Upper lobe of right lung (tissue), 1 donor: Measurements from ENCODE around the gene WNK4. TPM values are rescaled to one million over a fixed set of nuclear protein-coding genes. Genes with fewer than 3 reads are reported as not detected.
A peak's percentile ranks its signal among the peaks of the same experiment; 100 is the strongest.

ENCODE experiments used
- ATAC-seq: fragments of 200-7000 bp; cut with Tn5 transposase; one replicate; pipeline ENCODE4 v1.9.1; 2020; ENCODE audit warnings: mild to moderate bottlenecking, moderate library complexity
- DNase-seq: peaks from one replicate; pipeline ENCODE4 v3.0.0-alpha.2; 2020
- H3K27ac ChIP-seq: fragments of 200-600 bp; one replicate; pipeline ENCODE4 v1.8.0; 2022
- H3K27me3 ChIP-seq: fragments of 200-600 bp; one replicate; pipeline ENCODE4 v1.8.0; 2022; ENCODE audit warnings: mild to moderate bottlenecking
- H3K36me3 ChIP-seq: fragments of 200-600 bp; one replicate; pipeline ENCODE4 v1.8.0; 2022
- H3K4me1 ChIP-seq: fragments of 200-600 bp; one replicate; pipeline ENCODE4 v1.8.0; 2022
- H3K4me3 ChIP-seq: fragments of 200-600 bp; one replicate; pipeline ENCODE4 v1.8.0; 2022; ENCODE audit warnings: mild to moderate bottlenecking
- H3K9me3 ChIP-seq: fragments of 200-600 bp; one replicate; pipeline ENCODE4 v1.8.0; 2022
- CTCF ChIP-seq: fragments of 200-600 bp; IDR thresholded peaks from one replicate; pipeline ENCODE4 v1.8.0; 2022; ENCODE audit warnings: antibody characterized with exemption
- intact Hi-C: fragments of 100-400 bp; cut with DNase I; formaldehyde crosslinking; loops from one replicate; pipeline ENCODE4 v1.11.0; 2022
- total RNA-seq: library from RNA; stranded (reverse); fragmentation: NEBNext Ultra II Directional; extraction: Animal tissue kit (Norgen Biotek cat#: 25700); gene quantifications from one replicate; pipeline ENCODE4 v1.2.1, GENCODE V29; 2021
- donor health status: DM: no; HTN: yes; CAD: no; lungs with severe emphysema.

The WNK4 gene
- total RNA-seq, 1 donor from 2014 or later = 0.38 TPM

GRCh38 chr17:42804918-42805367, 24.5 kb downstream of the WNK4 start:
- no peaks in the 10 kb centered on the region for H3K4me1 ChIP-seq
- H3K27ac ChIP-seq = peak overlapping the region; percentile 39
- H3K4me3 ChIP-seq = no peak overlapping the region
- intact Hi-C loops = no loop called here
- TF ChIP-seq CTCF = no peak
- no peaks in the 10 kb centered on the region for H3K27me3 ChIP-seq
- peaks cover 4% of the 10 kb centered on the region for H3K36me3 ChIP-seq
- ATAC-seq (peak; percentile 78), DNase-seq (no peak)
- H3K9me3 ChIP-seq = no peaks in the 10 kb centered on the region

GRCh38 chr17:42806249-42806648, 25.8 kb downstream of the WNK4 start:
- no peak overlapping the region for H3K27ac ChIP-seq

GRCh38 chr17:42809250-42809649, 28.8 kb downstream of the WNK4 start:
- Histone ChIP-seq H3K27ac (no peak overlapping the region), H3K4me1 (no peaks in the 10 kb centered on the region), H3K36me3 (peaks cover 44% of the 10 kb centered on the region), H3K4me3 (no peak overlapping the region), H3K27me3 (no peaks in the 10 kb centered on the region), H3K9me3 (no peaks in the 10 kb centered on the region)
- intact Hi-C loops = no loop called here
- no peak for TF ChIP-seq CTCF
- ATAC-seq (peak; percentile 61), DNase-seq (no peak)

More at GRCh38 chr17:42806249-42806648, 25.8 kb downstream of the WNK4 start:
- intact Hi-C loops = no loop called here
- H3K4me1 ChIP-seq = no peaks in the 10 kb centered on the region
- TF ChIP-seq CTCF = no peak
- peaks cover 17% of the 10 kb centered on the region for H3K36me3 ChIP-seq
- ATAC-seq (no peak), DNase-seq (no peak)
- H3K27me3 ChIP-seq = no peaks in the 10 kb centered on the region
- no peaks in the 10 kb centered on the region for H3K9me3 ChIP-seq
- H3K4me3 ChIP-seq = no peak overlapping the region

- no peak for TF ChIP-seq CTCF
- H3K4me1 ChIP-seq = no peaks in the 10 kb centered on the region
- H3K27me3 ChIP-seq = no peaks in the 10 kb centered on the region
- ATAC-seq (peak; percentile 80), DNase-seq (no peak)
- H3K36me3 ChIP-seq = peaks cover 96% of the 10 kb centered on the region
- intact Hi-C loops = loop anchor here (10.0 kb wide), 1 partner anchor 100 kb away; no protein-coding TSS in a partner anchor
- H3K4me3 ChIP-seq = no peak overlapping the region
- H3K9me3 ChIP-seq = no peaks in the 10 kb centered on the region
- peak overlapping the region; percentile 38 for H3K27ac ChIP-seq
Observed at GRCh38 chr17:42814633-42815399, 34.4 kb downstream of the WNK4 start.

- H3K36me3 ChIP-seq = peaks cover 88% of the 10 kb centered on the region
- intact Hi-C loops = loop anchor here (10.0 kb wide), 1 partner anchor 103 kb away; no protein-coding TSS in a partner anchor
- DNase-seq (no peak), ATAC-seq (no peak)
- H3K4me3 ChIP-seq = no peak overlapping the region
- H3K27ac ChIP-seq = no peak overlapping the region
- no peak for TF ChIP-seq CTCF
- no peaks in the 10 kb centered on the region for H3K9me3 ChIP-seq
- peaks cover 5% of the 10 kb centered on the region for H3K4me1 ChIP-seq
- no peaks in the 10 kb centered on the region for H3K27me3 ChIP-seq
Observed at GRCh38 chr17:42817866-42818265, 37.5 kb downstream of the WNK4 start.
